Smooth muscle cell (in vitro differentiated cells): ENCODE data around the gene FKBP11. TPM values are rescaled to one million over a fixed set of nuclear protein-coding genes. Genes with fewer than 3 reads are reported as not detected.

ENCODE experiments used
- DNase-seq: peaks from one replicate; lab custom pipeline; 2025; ENCODE audit not compliant: unreplicated experiment; lab: John Stamatoyannopoulos, UW
- H2AFZ ChIP-seq: fragments of 200-600 bp; sonication (generic); 2 replicates; pipeline ENCODE4 v1.6.0; 2016; ENCODE audit warnings: antibody characterized with exemption, low read depth, mild to moderate bottlenecking
- H3F3A ChIP-seq: fragments of 200-600 bp; sonication (generic); 2 replicates; pipeline ENCODE4 v1.6.0; 2017; ENCODE audit warnings: antibody characterized with exemption, low read depth
- H3K27ac ChIP-seq: fragments of 200-600 bp; sonication (generic); 2 replicates; pipeline ENCODE4 v1.5.1; 2016; ENCODE audit warnings: low read depth, mild to moderate bottlenecking
- H3K27me3 ChIP-seq: fragments of 200-600 bp; sonication (generic); 2 replicates; pipeline ENCODE4 v1.6.1; 2016; ENCODE audit warnings: low read depth, mild to moderate bottlenecking
- H3K36me3 ChIP-seq: fragments of 200-600 bp; sonication (generic); 2 replicates; pipeline ENCODE4 v1.5.1; 2016; ENCODE audit warnings: low read depth
- H3K4me1 ChIP-seq: fragments of 200-600 bp; sonication (generic); 2 replicates; pipeline ENCODE4 v1.5.1; 2016; ENCODE audit warnings: low read depth
- H3K4me2 ChIP-seq: fragments of 200-600 bp; sonication (generic); 2 replicates; pipeline ENCODE4 v1.6.0; 2016; ENCODE audit warnings: mild to moderate bottlenecking
- H3K4me3 ChIP-seq: fragments of 200-600 bp; sonication (generic); 2 replicates; pipeline ENCODE4 v1.5.1; 2016; ENCODE audit warnings: mild to moderate bottlenecking
- H3K79me2 ChIP-seq: fragments of 200-600 bp; sonication (generic); 2 replicates; pipeline ENCODE4 v1.6.0; 2016; ENCODE audit warnings: low read depth, mild to moderate bottlenecking
- H3K9ac ChIP-seq: fragments of 200-600 bp; sonication (generic); 2 replicates; pipeline ENCODE4 v1.6.0; 2016; ENCODE audit warnings: low read depth
- H3K9me3 ChIP-seq: fragments of 200-600 bp; sonication (generic); replicated peaks from 2 replicates; pipeline ENCODE4 v1.5.1; 2016; ENCODE audit warnings: low read depth
- H4K20me1 ChIP-seq: fragments of 200-600 bp; sonication (generic); 2 replicates; pipeline ENCODE4 v1.6.0; 2016; ENCODE audit warnings: low read depth
- WGBS: methylation state at CpG from one replicate; pipeline ENCODE4 v1.1.7; 2016; ENCODE audit warnings: low lambda C conversion rate; 5-methylcytosine and 5-hydroxymethylcytosine counted together
- polyA plus RNA-seq: library from polyadenylated mRNA; unstranded; fragments of >200 nt; fragmentation: Nextera tagmentation; extraction: Ambion mirVana; gene quantifications from 2 replicates; pipeline ENCODE4 v1.2.1, GENCODE V29; 2016
- total RNA-seq: library from RNA; depleted of rRNA; stranded (reverse); fragments of >200 nt; gene quantifications from 2 replicates; pipeline ENCODE4 v1.2.3, GENCODE V29; 2014
- TF ChIP-seq, protein P1 (sequence below): fragments of 200-600 bp; sonication (generic); IDR thresholded peaks from 2 replicates; pipeline ENCODE4 v1.5.1; 2017; ENCODE audit warnings: borderline replicate concordance, mild to moderate bottlenecking, antibody characterized with exemption; ENCODE audit not compliant: insufficient read depth, poor library complexity, severe bottlenecking

FKBP11 gene
- total and polyA plus RNA-seq, 2 experiments from 2014 or later = 36.1 to 217 TPM

DNA sequence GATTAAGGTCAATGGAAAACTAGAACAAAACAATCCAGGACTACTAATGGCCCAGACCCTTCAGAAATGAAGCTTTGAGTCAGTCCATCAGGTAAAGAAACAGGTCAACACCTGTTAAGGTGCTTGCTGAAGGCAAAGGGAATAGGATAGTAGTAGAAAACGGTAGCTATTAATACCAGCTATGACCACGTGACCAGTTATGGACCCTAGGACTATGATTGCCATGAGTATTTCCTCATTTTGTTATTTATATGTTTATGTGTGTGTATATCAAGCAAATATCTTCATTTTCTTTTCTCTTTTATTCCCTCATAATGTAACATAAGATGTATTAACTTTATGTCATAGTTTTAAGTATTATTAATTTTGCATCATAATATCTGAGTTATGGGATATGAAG, 25.6 kb downstream of the FKBP11 start:
- Histone ChIP-seq H3F3A (no peaks in the 10 kb centered on the region), H3K9ac (no peak overlapping the region), H3K27me3 (peaks cover 11% of the 10 kb centered on the region), H3K36me3 (no peaks in the 10 kb centered on the region), H3K4me1 (no peaks in the 10 kb centered on the region), H2AFZ (no peak overlapping the region), H4K20me1 (no peaks in the 10 kb centered on the region), H3K4me3 (no peak overlapping the region), H3K27ac (no peak overlapping the region), H3K9me3 (no peaks in the 10 kb centered on the region), H3K79me2 (no peaks in the 10 kb centered on the region), H3K4me2 (no peak overlapping the region)
- TF ChIP-seq, protein P1, sequence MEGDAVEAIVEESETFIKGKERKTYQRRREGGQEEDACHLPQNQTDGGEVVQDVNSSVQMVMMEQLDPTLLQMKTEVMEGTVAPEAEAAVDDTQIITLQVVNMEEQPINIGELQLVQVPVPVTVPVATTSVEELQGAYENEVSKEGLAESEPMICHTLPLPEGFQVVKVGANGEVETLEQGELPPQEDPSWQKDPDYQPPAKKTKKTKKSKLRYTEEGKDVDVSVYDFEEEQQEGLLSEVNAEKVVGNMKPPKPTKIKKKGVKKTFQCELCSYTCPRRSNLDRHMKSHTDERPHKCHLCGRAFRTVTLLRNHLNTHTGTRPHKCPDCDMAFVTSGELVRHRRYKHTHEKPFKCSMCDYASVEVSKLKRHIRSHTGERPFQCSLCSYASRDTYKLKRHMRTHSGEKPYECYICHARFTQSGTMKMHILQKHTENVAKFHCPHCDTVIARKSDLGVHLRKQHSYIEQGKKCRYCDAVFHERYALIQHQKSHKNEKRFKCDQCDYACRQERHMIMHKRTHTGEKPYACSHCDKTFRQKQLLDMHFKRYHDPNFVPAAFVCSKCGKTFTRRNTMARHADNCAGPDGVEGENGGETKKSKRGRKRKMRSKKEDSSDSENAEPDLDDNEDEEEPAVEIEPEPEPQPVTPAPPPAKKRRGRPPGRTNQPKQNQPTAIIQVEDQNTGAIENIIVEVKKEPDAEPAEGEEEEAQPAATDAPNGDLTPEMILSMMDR = no peak
- no peak for DNase-seq
- WGBS = 73% methylated on average over 2 of the region's 2 CpGs

GRCh38 chr12:48894271-48894670, 31.0 kb downstream of the FKBP11 start:
- Histone ChIP-seq H3F3A (no peaks in the 10 kb centered on the region), H3K9me3 (no peaks in the 10 kb centered on the region), H3K4me1 (peaks cover 6% of the 10 kb centered on the region), H3K27me3 (peaks cover 33% of the 10 kb centered on the region), H3K36me3 (no peaks in the 10 kb centered on the region), H3K4me2 (no peak overlapping the region), H3K79me2 (no peaks in the 10 kb centered on the region), H3K9ac (no peak overlapping the region), H3K4me3 (no peak overlapping the region), H3K27ac (no peak overlapping the region), H2AFZ (no peak overlapping the region), H4K20me1 (no peaks in the 10 kb centered on the region)
- no peak for DNase-seq
- WGBS = 81% methylated on average over 1 of the region's 1 CpG
- TF ChIP-seq, protein P1 = no peak

GRCh38 chr12:48890657-48891418, 34.5 kb downstream of the FKBP11 start:
- Histone ChIP-seq H2AFZ (peak overlapping the region; percentile 77), H3K27ac (no peak overlapping the region), H3K4me3 (peak overlapping the region; percentile 43), H3K4me2 (peak overlapping the region; percentile 85), H3F3A (no peaks in the 10 kb centered on the region), H3K9ac (no peak overlapping the region), H3K9me3 (no peaks in the 10 kb centered on the region), H3K36me3 (no peaks in the 10 kb centered on the region), H3K4me1 (peaks cover 6% of the 10 kb centered on the region), H3K79me2 (no peaks in the 10 kb centered on the region), H4K20me1 (no peaks in the 10 kb centered on the region), H3K27me3 (peaks cover 22% of the 10 kb centered on the region)
- peak; percentile 32 for DNase-seq
- TF ChIP-seq, protein P1 = peak; percentile 91
- 4% methylated on average over 37 of the region's 37 CpGs for WGBS

- TF ChIP-seq, protein P1 = no peak
- Histone ChIP-seq H3K4me2 (no peak overlapping the region), H3K27ac (no peak overlapping the region), H3K79me2 (no peaks in the 10 kb centered on the region), H3K4me3 (no peak overlapping the region), H2AFZ (no peak overlapping the region), H3K27me3 (peaks cover 22% of the 10 kb centered on the region), H3K9me3 (no peaks in the 10 kb centered on the region), H3F3A (no peaks in the 10 kb centered on the region), H4K20me1 (no peaks in the 10 kb centered on the region), H3K9ac (no peak overlapping the region), H3K4me1 (peaks cover 6% of the 10 kb centered on the region), H3K36me3 (no peaks in the 10 kb centered on the region)
- no peak for DNase-seq
- WGBS = 86% methylated on average over 3 of the region's 3 CpGs
Observed at GRCh38 chr12:48889679-48890078, 35.6 kb downstream of the FKBP11 start.
